Measurements from ENCODE around the gene SHLD1.

DNA sequence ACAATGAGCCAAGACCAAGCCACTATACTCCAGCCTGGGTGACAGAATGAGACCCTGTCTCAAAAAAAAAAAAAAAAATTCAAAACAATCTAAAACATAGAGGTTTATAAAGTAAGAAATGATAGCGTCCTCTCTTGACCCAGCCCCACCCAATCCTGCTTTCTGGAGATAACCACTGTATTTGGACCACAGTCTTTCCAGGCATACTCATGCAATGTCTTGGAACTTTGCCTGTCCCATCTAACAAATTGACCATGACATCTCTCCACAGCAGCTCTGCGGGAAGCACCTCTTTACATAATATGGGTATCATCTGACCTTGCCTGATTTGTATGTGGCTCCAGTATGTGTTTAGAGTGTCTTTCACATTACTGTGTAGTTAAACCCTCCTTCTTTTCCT is 9.1 kb upstream of the SHLD1 start:
- TF ChIP-seq, protein P1, sequence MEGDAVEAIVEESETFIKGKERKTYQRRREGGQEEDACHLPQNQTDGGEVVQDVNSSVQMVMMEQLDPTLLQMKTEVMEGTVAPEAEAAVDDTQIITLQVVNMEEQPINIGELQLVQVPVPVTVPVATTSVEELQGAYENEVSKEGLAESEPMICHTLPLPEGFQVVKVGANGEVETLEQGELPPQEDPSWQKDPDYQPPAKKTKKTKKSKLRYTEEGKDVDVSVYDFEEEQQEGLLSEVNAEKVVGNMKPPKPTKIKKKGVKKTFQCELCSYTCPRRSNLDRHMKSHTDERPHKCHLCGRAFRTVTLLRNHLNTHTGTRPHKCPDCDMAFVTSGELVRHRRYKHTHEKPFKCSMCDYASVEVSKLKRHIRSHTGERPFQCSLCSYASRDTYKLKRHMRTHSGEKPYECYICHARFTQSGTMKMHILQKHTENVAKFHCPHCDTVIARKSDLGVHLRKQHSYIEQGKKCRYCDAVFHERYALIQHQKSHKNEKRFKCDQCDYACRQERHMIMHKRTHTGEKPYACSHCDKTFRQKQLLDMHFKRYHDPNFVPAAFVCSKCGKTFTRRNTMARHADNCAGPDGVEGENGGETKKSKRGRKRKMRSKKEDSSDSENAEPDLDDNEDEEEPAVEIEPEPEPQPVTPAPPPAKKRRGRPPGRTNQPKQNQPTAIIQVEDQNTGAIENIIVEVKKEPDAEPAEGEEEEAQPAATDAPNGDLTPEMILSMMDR (conservative IDR thresholded peaks at IDR 0.05 in 1 of 2, IDR thresholded peaks at IDR 0.05 in 1 of 2; ENCODE audit: low read depth in 1 of 2, low read length in 2 of 2), result no peak
- no peak for TF ChIP-seq EZH2 (IDR thresholded peaks at IDR 0.05; ENCODE audit: low read length, missing control alignments)
